H9 (cell line): ENCODE results near the gene KCNAB1. TPM values are rescaled to one million over a fixed set of nuclear protein-coding genes. Genes with fewer than 3 reads are reported as not detected.

Experiments
- DNase-seq: peaks from one replicate; pipeline ENCODE4 v3.0.0-alpha.2; 2017
- H2AFZ ChIP-seq: one replicate; pipeline ENCODE4 v1.6.1; 2013; ENCODE audit warnings: mild to moderate bottlenecking, low read length, control low read depth, moderate library complexity
- H2AK5ac ChIP-seq: 2 replicates; pipeline ENCODE4 v1.6.1; 2013; ENCODE audit warnings: low read length, control low read depth, mixed read lengths; ENCODE audit not compliant: insufficient read length
- H2BK120ac ChIP-seq: one replicate; pipeline ENCODE4 v1.6.1; 2013; ENCODE audit warnings: low read depth, mild to moderate bottlenecking, low read length, control low read depth, inconsistent platforms; ENCODE audit not compliant: poor library complexity, severe bottlenecking
- H2BK12ac ChIP-seq: 2 replicates; pipeline ENCODE4 v1.6.1; 2013; ENCODE audit warnings: low read length, control low read depth, mixed read lengths, low read depth; ENCODE audit not compliant: insufficient read length
- H2BK15ac ChIP-seq: 2 replicates; pipeline ENCODE4 v1.6.1; 2013; ENCODE audit warnings: low read depth, low read length, control low read depth
- H2BK20ac ChIP-seq: one replicate; pipeline ENCODE4 v1.6.1; 2013; ENCODE audit warnings: low read depth, mild to moderate bottlenecking, low read length, control low read depth, inconsistent platforms; ENCODE audit not compliant: poor library complexity, severe bottlenecking
- H2BK5ac ChIP-seq: 2 replicates; pipeline ENCODE4 v1.6.1; 2013; ENCODE audit warnings: low read length, control low read depth, mixed read lengths; ENCODE audit not compliant: insufficient read length
- H3K14ac ChIP-seq: 2 replicates; pipeline ENCODE4 v1.6.1; 2013; ENCODE audit warnings: low read length, control low read depth; ENCODE audit not compliant: insufficient read depth
- H3K18ac ChIP-seq: 2 replicates; pipeline ENCODE4 v1.6.1; 2013; ENCODE audit warnings: low read depth, mild to moderate bottlenecking, mixed read lengths, low read length, control low read depth; ENCODE audit not compliant: insufficient read length
- H3K23ac ChIP-seq: 2 replicates; pipeline ENCODE4 v1.6.1; 2013; ENCODE audit warnings: low read length, control low read depth, mixed read lengths, low read depth; ENCODE audit not compliant: insufficient read length
- H3K23me2 ChIP-seq: 2 replicates; pipeline ENCODE4 v1.6.1; 2013; ENCODE audit warnings: low read depth, mild to moderate bottlenecking, mixed read lengths, low read length, control low read depth; ENCODE audit not compliant: insufficient read length, poor library complexity, severe bottlenecking
- H3K27ac ChIP-seq: 2 replicates; pipeline ENCODE4 v1.5.1; 2013; ENCODE audit warnings: low read length, control low read depth, mixed read lengths, low read depth; ENCODE audit not compliant: insufficient read length
- H3K27me3 ChIP-seq: 2 replicates; pipeline ENCODE4 v1.6.1; 2013; ENCODE audit warnings: low read length, control low read depth, inconsistent platforms; ENCODE audit not compliant: insufficient read depth
- H3K4ac ChIP-seq: 2 replicates; pipeline ENCODE4 v1.6.1; 2013; ENCODE audit warnings: low read depth, mild to moderate bottlenecking, control low read depth, inconsistent platforms, low read length, moderate library complexity
- H3K4me1 ChIP-seq: 2 replicates; pipeline ENCODE4 v1.6.1; 2013; ENCODE audit warnings: low read length, control low read depth, inconsistent platforms; ENCODE audit not compliant: insufficient read depth
- H3K4me2 ChIP-seq: 2 replicates; pipeline ENCODE4 v1.6.1; 2013; ENCODE audit warnings: low read length, control low read depth, mixed read lengths; ENCODE audit not compliant: insufficient read length, insufficient read depth
- H3K56ac ChIP-seq: 2 replicates; pipeline ENCODE4 v1.6.1; 2013; ENCODE audit warnings: low read depth, mild to moderate bottlenecking, mixed read lengths, low read length, control low read depth; ENCODE audit not compliant: insufficient read length
- H3K79me1 ChIP-seq: 2 replicates; pipeline ENCODE4 v1.6.1; 2013; ENCODE audit warnings: low read depth, mild to moderate bottlenecking, moderate library complexity, low read length, control low read depth, inconsistent platforms; ENCODE audit not compliant: insufficient read depth, poor library complexity, severe bottlenecking
- H3K79me2 ChIP-seq: 2 replicates; pipeline ENCODE4 v1.6.1; 2013; ENCODE audit warnings: low read length, control low read depth, inconsistent platforms; ENCODE audit not compliant: insufficient read depth
- H3K9ac ChIP-seq: 2 replicates; pipeline ENCODE4 v1.6.1; 2013; ENCODE audit warnings: low read length, control low read depth, mixed read lengths; ENCODE audit not compliant: insufficient read length; ENCODE audit errors: extremely low read depth
- H3K9me3 ChIP-seq: one replicate; pipeline ENCODE4 v1.6.1; 2013; ENCODE audit warnings: low read depth, low read length, inconsistent platforms; ENCODE audit not compliant: control insufficient read depth
- H3T11ph ChIP-seq: one replicate; pipeline ENCODE4 v1.6.1; 2013; ENCODE audit warnings: mild to moderate bottlenecking, low read length, control low read depth, inconsistent platforms
- H4K20me1 ChIP-seq: one replicate; pipeline ENCODE4 v1.6.1; 2013; ENCODE audit not compliant: control insufficient read depth, insufficient read length, insufficient read depth
- H4K5ac ChIP-seq: 2 replicates; pipeline ENCODE4 v1.6.1; 2013; ENCODE audit warnings: low read depth, mild to moderate bottlenecking, mixed read lengths, low read length, control low read depth; ENCODE audit not compliant: insufficient read length
- H4K8ac ChIP-seq: replicated peaks from 2 replicates; pipeline ENCODE4 v1.6.1; 2013; ENCODE audit warnings: low read length, control low read depth, mixed read lengths, low read depth; ENCODE audit not compliant: insufficient read length
- H4K91ac ChIP-seq: 2 replicates; pipeline ENCODE4 v1.6.1; 2013; ENCODE audit warnings: low read depth, mild to moderate bottlenecking, moderate library complexity, mixed read lengths, low read length, control low read depth; ENCODE audit not compliant: insufficient read length
- H3K27ac Mint-ChIP-seq, 3 experiments: 2 replicates in 2 of 3; 3 replicates in 1 of 3; pipeline ENCODE4 v1.8.0; 2020 to 2021; ENCODE audit warnings: mixed read lengths in 3 of 3, mild to moderate bottlenecking in 1 of 3, moderate library complexity in 1 of 3
- H3K27me3 Mint-ChIP-seq: 2 replicates; pipeline ENCODE4 v1.8.0; 2021; ENCODE audit warnings: low read depth, mild to moderate bottlenecking, moderate library complexity, mixed read lengths
- H3K36me3 Mint-ChIP-seq, 3 experiments: 2 replicates in 2 of 3; 3 replicates in 1 of 3; pipeline ENCODE4 v1.8.0; 2020 to 2021; ENCODE audit warnings: low read depth in 3 of 3, mixed read lengths in 3 of 3; ENCODE audit not compliant: insufficient read depth in 1 of 3
- H3K4me1 Mint-ChIP-seq, 2 experiments: 2 replicates each; pipeline ENCODE4 v1.8.0; 2020; ENCODE audit warnings: mixed read lengths in 2 of 2
- H3K4me3 Mint-ChIP-seq, 2 experiments: 2 replicates in 1 of 2; 3 replicates in 1 of 2; pipeline ENCODE4 v1.8.0; 2020 to 2021; ENCODE audit warnings: mild to moderate bottlenecking in 2 of 2, mixed read lengths in 2 of 2, moderate library complexity in 1 of 2
- H3K9me3 Mint-ChIP-seq, 2 experiments: 2 replicates in 1 of 2; 3 replicates in 1 of 2; pipeline ENCODE4 v1.8.0; 2020; ENCODE audit warnings: mild to moderate bottlenecking in 2 of 2, mixed read lengths in 2 of 2, moderate library complexity in 1 of 2
- CTCF ChIP-seq: fragments of 200-600 bp; sonication (generic); conservative IDR thresholded peaks from 3 replicates; pipeline ENCODE4 v1.8.0; 2021; ENCODE audit warnings: antibody characterized with exemption, mild to moderate bottlenecking
- WGBS: extraction: QIAGEN DNeasy Blood & Tissue Kit; methylation state at CpG from one replicate; pipeline ENCODE4 v1.1.7; 2013; ENCODE audit warnings: missing lambda C conversion rate, low lambda C conversion rate, mixed read lengths; ENCODE audit not compliant: insufficient read length; ENCODE audit errors: extremely low coverage; 5-methylcytosine and 5-hydroxymethylcytosine counted together
- total RNA-seq: library from RNA; stranded (reverse); gene quantifications from 2 replicates; pipeline ENCODE4 v1.2.1, GENCODE V29; 2021

The KCNAB1 gene
- total RNA-seq, 1 experiment from 2014 or later = 3.7 TPM

- Histone ChIP-seq H3K14ac (no peak overlapping the region), H3K27me3 (no peaks in the 10 kb centered on the region), H3K23me2 (no peaks in the 10 kb centered on the region), H2BK5ac (no peak overlapping the region), H2BK120ac (no peak overlapping the region), H3K4me2 (no peak overlapping the region), H2BK15ac (no peak overlapping the region), H2BK20ac (no peak overlapping the region), H3K27ac (no peak overlapping the region), H2BK12ac (no peak overlapping the region), H3K9ac (no peak overlapping the region), H3K18ac (no peak overlapping the region), H3T11ph (no peak overlapping the region), H3K4ac (no peak overlapping the region), H3K23ac (no peak overlapping the region), H4K20me1 (no peaks in the 10 kb centered on the region), H2AK5ac (no peak overlapping the region), H3K4me1 (no peaks in the 10 kb centered on the region; the same call in 1 of the 2 replicates), H4K8ac (no peak overlapping the region), H3K79me2 (no peaks in the 10 kb centered on the region), H3K79me1 (no peaks in the 10 kb centered on the region), H4K5ac (no peak overlapping the region), H2AFZ (no peak overlapping the region), H3K9me3 (no peaks in the 10 kb centered on the region), H3K56ac (no peak overlapping the region), H4K91ac (no peak overlapping the region)
- no peaks in the 10 kb centered on the region for H3K27me3 Mint-ChIP-seq
- no CpG with 5 or more reads among the region's 4 CpGs for WGBS
- H3K36me3 Mint-ChIP-seq = no peaks in the 10 kb centered on the region
- H3K4me1 Mint-ChIP-seq = no peaks in the 10 kb centered on the region
- DNase-seq = no peak
- H3K9me3 Mint-ChIP-seq = no peaks in the 10 kb centered on the region
- no peak for TF ChIP-seq CTCF
- no peak overlapping the region for H3K27ac Mint-ChIP-seq
- no peak overlapping the region for H3K4me3 Mint-ChIP-seq
These were observed 462.3 kb downstream of the KCNAB1 start for GRCh38 chr3:156582532-156583183.
